Astrocyte (in vitro differentiated cells and primary cell): ENCODE data around the gene GPC5. TPM values are rescaled to one million over a fixed set of nuclear protein-coding genes. Genes with fewer than 3 reads are reported as not detected.

Experiments
- DNase-seq: peaks from one replicate; pipeline ENCODE4 v3.0.0-alpha.2; 2010; ENCODE audit warnings: low read depth
- FAIRE-seq: peaks from 2 replicates; lab custom pipeline; 2011; peaks lifted over from hg19 to GRCh38; lab: Jason Lieb, UNC
- H2AFZ ChIP-seq: 2 replicates; pipeline ENCODE4 v1.6.0; 2012; ENCODE audit warnings: low read depth, low read length, inconsistent platforms
- H3K27ac ChIP-seq: 2 replicates; pipeline ENCODE4 v1.5.1; 2011; ENCODE audit warnings: low read depth, low read length, inconsistent platforms
- H3K27me3 ChIP-seq: 2 replicates; pipeline ENCODE4 v1.6.0; 2011; ENCODE audit warnings: low read length, inconsistent platforms; ENCODE audit not compliant: insufficient read depth
- H3K36me3 ChIP-seq: 2 replicates; pipeline ENCODE4 v1.5.1; 2011; ENCODE audit warnings: low read length, inconsistent platforms; ENCODE audit not compliant: insufficient read depth
- H3K4me1 ChIP-seq: 2 replicates; pipeline ENCODE4 v1.5.1; 2011; ENCODE audit warnings: low read length, inconsistent platforms; ENCODE audit not compliant: insufficient read depth
- H3K4me2 ChIP-seq: 2 replicates; pipeline ENCODE4 v1.6.0; 2012; ENCODE audit warnings: low read length, inconsistent platforms
- H3K4me3 ChIP-seq: 2 replicates; pipeline ENCODE4 v1.5.1; 2011; ENCODE audit warnings: low read depth, mild to moderate bottlenecking, low read length, inconsistent platforms; ENCODE audit not compliant: insufficient read depth
- H3K79me2 ChIP-seq: 2 replicates; pipeline ENCODE4 v1.6.0; 2012; ENCODE audit warnings: mild to moderate bottlenecking, low read length, inconsistent platforms; ENCODE audit not compliant: insufficient read depth
- H3K9ac ChIP-seq: 2 replicates; pipeline ENCODE4 v1.6.0; 2012; ENCODE audit warnings: mild to moderate bottlenecking, low read length, inconsistent platforms
- H3K9me3 ChIP-seq: 2 replicates; pipeline ENCODE4 v1.5.1; 2012; ENCODE audit warnings: low read depth, mild to moderate bottlenecking, low read length, inconsistent platforms; ENCODE audit not compliant: insufficient read depth
- H4K20me1 ChIP-seq: 2 replicates; pipeline ENCODE4 v1.6.0; 2012; ENCODE audit warnings: low read length, inconsistent platforms; ENCODE audit not compliant: insufficient read depth
- H3K27ac Mint-ChIP-seq: one replicate; pipeline ENCODE4 v1.8.0; 2021; ENCODE audit warnings: mild to moderate bottlenecking, mixed read lengths; ENCODE audit not compliant: unreplicated experiment
- H3K27me3 Mint-ChIP-seq: one replicate; pipeline ENCODE4 v1.8.0; 2021; ENCODE audit warnings: low read depth, mixed read lengths; ENCODE audit not compliant: unreplicated experiment
- H3K36me3 Mint-ChIP-seq: one replicate; pipeline ENCODE4 v1.8.0; 2021; ENCODE audit warnings: low read depth, mixed read lengths; ENCODE audit not compliant: unreplicated experiment
- H3K4me1 Mint-ChIP-seq: one replicate; pipeline ENCODE4 v1.8.0; 2021; ENCODE audit warnings: low read depth, mixed read lengths; ENCODE audit not compliant: unreplicated experiment
- H3K4me3 Mint-ChIP-seq: one replicate; pipeline ENCODE4 v1.8.0; 2021; ENCODE audit warnings: mild to moderate bottlenecking, moderate library complexity, mixed read lengths; ENCODE audit not compliant: unreplicated experiment
- H3K9me3 Mint-ChIP-seq: one replicate; pipeline ENCODE4 v1.8.0; 2021; ENCODE audit warnings: mild to moderate bottlenecking, mixed read lengths; ENCODE audit not compliant: unreplicated experiment
- EZH2 ChIP-seq: IDR thresholded peaks from 2 replicates; pipeline ENCODE4 v1.6.1; 2012; ENCODE audit warnings: mild to moderate bottlenecking, low read length, inconsistent platforms; ENCODE audit not compliant: insufficient read depth
- total RNA-seq: library from RNA; stranded (reverse); gene quantifications from 2 replicates; pipeline ENCODE4 v1.2.1, GENCODE V29; 2021
- TF ChIP-seq, protein P1 (sequence below): IDR thresholded peaks from 2 replicates; pipeline ENCODE4 v1.5.1; 2011; ENCODE audit warnings: low read depth, mild to moderate bottlenecking, inconsistent platforms, low read length, moderate library complexity; ENCODE audit not compliant: insufficient read depth

Gene GPC5
- total RNA-seq, 1 donor from 2014 or later: 1.1 TPM

DNA sequence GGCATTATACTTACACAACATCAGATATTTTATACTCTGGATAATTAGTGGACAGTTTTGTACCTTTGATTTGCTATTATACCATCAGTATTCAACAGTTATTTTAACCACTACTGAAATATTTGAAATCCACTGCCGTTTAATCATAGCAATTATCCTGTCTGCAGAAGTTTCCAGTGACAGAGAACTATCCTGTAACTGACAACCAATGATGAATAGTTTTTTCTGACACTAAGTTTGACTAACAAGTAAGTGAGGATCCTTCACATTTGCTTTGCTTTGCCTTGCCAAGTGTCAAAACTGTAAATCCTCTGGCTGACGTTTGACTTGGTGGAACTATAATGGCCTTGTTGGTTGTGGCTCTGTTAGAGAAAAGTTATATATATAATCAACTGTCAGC is 410.7 kb downstream of the GPC5 start:
- Mint-ChIP-seq H3K4me1 (peaks cover 2% of the 10 kb centered on the region), H3K27ac (no peak overlapping the region), H3K27me3 (peaks cover 4% of the 10 kb centered on the region), H3K36me3 (no peaks in the 10 kb centered on the region), H3K9me3 (no peaks in the 10 kb centered on the region), H3K4me3 (no peak overlapping the region)
- no peak overlapping the region for H3K9ac ChIP-seq
- no peak overlapping the region for H3K4me3 ChIP-seq
- H3K79me2 ChIP-seq: no peaks in the 10 kb centered on the region
- H2AFZ ChIP-seq: no peak overlapping the region
- TF ChIP-seq, protein P1, sequence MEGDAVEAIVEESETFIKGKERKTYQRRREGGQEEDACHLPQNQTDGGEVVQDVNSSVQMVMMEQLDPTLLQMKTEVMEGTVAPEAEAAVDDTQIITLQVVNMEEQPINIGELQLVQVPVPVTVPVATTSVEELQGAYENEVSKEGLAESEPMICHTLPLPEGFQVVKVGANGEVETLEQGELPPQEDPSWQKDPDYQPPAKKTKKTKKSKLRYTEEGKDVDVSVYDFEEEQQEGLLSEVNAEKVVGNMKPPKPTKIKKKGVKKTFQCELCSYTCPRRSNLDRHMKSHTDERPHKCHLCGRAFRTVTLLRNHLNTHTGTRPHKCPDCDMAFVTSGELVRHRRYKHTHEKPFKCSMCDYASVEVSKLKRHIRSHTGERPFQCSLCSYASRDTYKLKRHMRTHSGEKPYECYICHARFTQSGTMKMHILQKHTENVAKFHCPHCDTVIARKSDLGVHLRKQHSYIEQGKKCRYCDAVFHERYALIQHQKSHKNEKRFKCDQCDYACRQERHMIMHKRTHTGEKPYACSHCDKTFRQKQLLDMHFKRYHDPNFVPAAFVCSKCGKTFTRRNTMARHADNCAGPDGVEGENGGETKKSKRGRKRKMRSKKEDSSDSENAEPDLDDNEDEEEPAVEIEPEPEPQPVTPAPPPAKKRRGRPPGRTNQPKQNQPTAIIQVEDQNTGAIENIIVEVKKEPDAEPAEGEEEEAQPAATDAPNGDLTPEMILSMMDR: no peak
- TF ChIP-seq EZH2: no peak
- no peaks in the 10 kb centered on the region for H3K27me3 ChIP-seq
- H3K27ac ChIP-seq: no peak overlapping the region
- H3K4me1 ChIP-seq: peaks cover 2% of the 10 kb centered on the region
- H4K20me1 ChIP-seq: no peaks in the 10 kb centered on the region
- H3K4me2 ChIP-seq: no peak overlapping the region
- no peak for DNase-seq
- H3K9me3 ChIP-seq: no peaks in the 10 kb centered on the region
- FAIRE-seq: no peak
- no peaks in the 10 kb centered on the region for H3K36me3 ChIP-seq

GRCh38 chr13:91813253-91813652 is 414.8 kb downstream of the GPC5 start:
- Mint-ChIP-seq H3K4me1 (peaks cover 2% of the 10 kb centered on the region), H3K36me3 (no peaks in the 10 kb centered on the region), H3K27ac (no peak overlapping the region), H3K9me3 (no peaks in the 10 kb centered on the region), H3K27me3 (peaks cover 4% of the 10 kb centered on the region), H3K4me3 (no peak overlapping the region)
- H3K4me3 ChIP-seq: no peak overlapping the region
- no peak overlapping the region for H3K4me2 ChIP-seq
- no peaks in the 10 kb centered on the region for H3K9me3 ChIP-seq
- no peak for DNase-seq
- H3K9ac ChIP-seq: no peak overlapping the region
- TF ChIP-seq EZH2: no peak
- TF ChIP-seq, protein P1: no peak
- no peaks in the 10 kb centered on the region for H3K79me2 ChIP-seq
- no peaks in the 10 kb centered on the region for H3K36me3 ChIP-seq
- H3K27me3 ChIP-seq: no peaks in the 10 kb centered on the region
- H3K27ac ChIP-seq: no peak overlapping the region
- no peak overlapping the region for H2AFZ ChIP-seq
- H4K20me1 ChIP-seq: no peaks in the 10 kb centered on the region
- peaks cover 2% of the 10 kb centered on the region for H3K4me1 ChIP-seq
- peak; percentile 43 for FAIRE-seq

DNA sequence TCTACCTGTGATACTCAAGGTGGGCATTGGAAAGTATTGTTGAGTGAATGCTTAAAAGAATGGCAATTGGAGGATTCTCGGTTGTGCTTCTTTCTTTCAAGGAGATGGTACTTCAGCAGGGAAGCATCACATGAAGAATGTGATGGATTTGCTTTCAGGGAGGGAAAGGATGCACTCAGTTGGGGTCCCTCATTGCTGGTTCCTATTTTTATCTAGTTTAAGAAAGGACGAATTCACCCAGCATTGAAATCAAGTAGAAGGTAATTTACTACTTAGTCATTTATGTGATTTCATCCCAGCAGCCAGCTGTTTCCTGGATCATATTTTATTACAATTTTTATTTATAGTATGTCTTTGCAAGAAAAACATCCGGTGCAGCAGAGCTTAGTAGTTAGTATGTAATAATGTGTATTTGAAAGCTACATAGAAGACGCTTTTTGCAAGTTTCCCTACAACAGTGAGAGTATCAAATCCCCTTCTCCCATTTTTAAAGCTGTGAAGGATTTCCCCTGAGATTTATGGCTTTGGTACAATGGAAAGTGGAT is 417.9 kb downstream of the GPC5 start:
- no peak overlapping the region for H3K9ac ChIP-seq
- no peaks in the 10 kb centered on the region for H4K20me1 ChIP-seq
- Mint-ChIP-seq H3K27ac (no peak overlapping the region), H3K4me3 (no peak overlapping the region), H3K4me1 (peaks cover 2% of the 10 kb centered on the region), H3K36me3 (no peaks in the 10 kb centered on the region), H3K9me3 (no peaks in the 10 kb centered on the region), H3K27me3 (peaks cover 4% of the 10 kb centered on the region)
- H3K4me1 ChIP-seq: peaks cover 2% of the 10 kb centered on the region
- no peak overlapping the region for H3K4me2 ChIP-seq
- no peak overlapping the region for H2AFZ ChIP-seq
- H3K79me2 ChIP-seq: no peaks in the 10 kb centered on the region
- H3K4me3 ChIP-seq: no peak overlapping the region
- no peaks in the 10 kb centered on the region for H3K36me3 ChIP-seq
- no peak overlapping the region for H3K27ac ChIP-seq
- TF ChIP-seq, protein P1: no peak
- no peak for TF ChIP-seq EZH2
- no peaks in the 10 kb centered on the region for H3K9me3 ChIP-seq
- H3K27me3 ChIP-seq: no peaks in the 10 kb centered on the region
- DNase-seq: no peak
- no peak for FAIRE-seq
